Measurements from ENCODE around the gene SPAG5. TPM values are rescaled to one million over a fixed set of nuclear protein-coding genes. Genes with fewer than 3 reads are reported as not detected.

Gene SPAG5
- total and polyA plus RNA-seq, 10 of the 15 experiments (the other 5 are each of a cell fraction or from before 2014, with no cell fraction given): 73.5 to 171 (median 106) TPM

GRCh38 chr17:28532050-28532960 is 66.5 kb downstream of the SPAG5 start:
- CTCF ChIA-PET: interaction anchor here (0.6 to 1.7 kb wide), 3 partner anchors 9 to 73 kb away, joined by 3 to 10 read pairs (median 4); no protein-coding TSS in a partner anchor

DNA sequence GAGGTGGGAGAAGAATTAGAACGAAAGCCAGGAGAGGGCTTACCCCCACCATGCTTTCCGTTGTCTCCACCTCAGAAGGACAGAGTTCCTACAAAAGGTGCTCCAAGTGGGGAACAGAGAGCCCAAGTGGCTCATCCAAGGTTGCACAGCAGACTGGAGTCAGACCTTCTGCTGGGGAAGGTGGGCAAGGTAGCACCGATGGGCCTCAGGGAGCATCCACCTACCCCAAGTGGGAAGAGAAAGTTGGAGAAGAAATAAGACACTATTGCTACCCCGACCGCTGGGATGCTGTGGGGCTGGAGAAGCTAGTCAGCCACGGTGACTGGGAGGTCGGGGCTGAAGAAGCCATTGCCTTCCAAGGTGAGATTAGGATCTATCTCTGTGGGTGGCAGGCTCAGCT is 67.9 kb downstream of the SPAG5 start:
- Histone ChIP-seq H2AFZ (ENCODE audit: control insufficient read depth, low read depth, low read length) (no peak overlapping the region), H3K27ac (ENCODE audit: control insufficient read depth, insufficient read depth) (no peak overlapping the region), H3K4me2 (ENCODE audit: control insufficient read depth, insufficient read depth) (no peak overlapping the region), H4K20me1 (ENCODE audit: control insufficient read depth, insufficient read depth) (no peaks in the 10 kb centered on the region), H3K9me3 (replicated peaks; ENCODE audit: control insufficient read depth, insufficient read depth, low read length) (no peaks in the 10 kb centered on the region), H3K4me1 (ENCODE audit: control insufficient read depth, insufficient read depth, low read length) (no peaks in the 10 kb centered on the region), H3K9ac (ENCODE audit: control insufficient read depth, insufficient read depth, low read length) (no peak overlapping the region), H3K27me3 (replicated peaks in 1 of 2; ENCODE audit: control insufficient read depth in 2 of 2, insufficient read depth in 2 of 2, low read length in 1 of 2) (no peaks in the 10 kb centered on the region; a peak in 1 of 4 replicates), H3K79me2 (ENCODE audit: control insufficient read depth, insufficient read depth, low read length) (no peaks in the 10 kb centered on the region), H3K4me3 (no peak overlapping the region), H3K36me3 (ENCODE audit: control insufficient read depth in 2 of 2, insufficient read depth in 2 of 2, low read length in 1 of 2) (no peaks in the 10 kb centered on the region; a peak in 1 of 4 replicates)
- in situ Hi-C loops (cut with MboI): no loop called here
- ATAC-seq (no peak), DNase-seq (ENCODE audit: low read depth, low spot score) (no peak), FAIRE-seq (no peak)
- ChIA-PET SMC1A (ENCODE audit: uncharacterized antibody, unreplicated experiment) (interaction anchor here (1.1 kb wide), 1 partner anchor 28 kb away, joined by 6 read pairs; no protein-coding TSS in a partner anchor), POLR2A (interaction anchor here (1.0 kb wide), 1 partner anchor 27 kb away, joined by 3 read pairs; no protein-coding TSS in a partner anchor), CTCF (interaction anchor here (1.4 to 1.7 kb wide), 2 partner anchors 10 to 12 kb away, joined by 4 to 10 read pairs; no protein-coding TSS in a partner anchor), RAD21 (ENCODE audit: unreplicated experiment) (no interaction called here)
- intact Hi-C loops (cut with micrococcal nuclease; ENCODE audit: unreplicated experiment): no loop called here
- BruUV-seq (replicated peaks): no TSS peak
- no peak for TF ChIP-seq WRNIP1 (IDR thresholded peaks at IDR 0.05; ENCODE audit: borderline replicate concordance, low read depth, low read length)
- TF ChIP-seq, protein P1, sequence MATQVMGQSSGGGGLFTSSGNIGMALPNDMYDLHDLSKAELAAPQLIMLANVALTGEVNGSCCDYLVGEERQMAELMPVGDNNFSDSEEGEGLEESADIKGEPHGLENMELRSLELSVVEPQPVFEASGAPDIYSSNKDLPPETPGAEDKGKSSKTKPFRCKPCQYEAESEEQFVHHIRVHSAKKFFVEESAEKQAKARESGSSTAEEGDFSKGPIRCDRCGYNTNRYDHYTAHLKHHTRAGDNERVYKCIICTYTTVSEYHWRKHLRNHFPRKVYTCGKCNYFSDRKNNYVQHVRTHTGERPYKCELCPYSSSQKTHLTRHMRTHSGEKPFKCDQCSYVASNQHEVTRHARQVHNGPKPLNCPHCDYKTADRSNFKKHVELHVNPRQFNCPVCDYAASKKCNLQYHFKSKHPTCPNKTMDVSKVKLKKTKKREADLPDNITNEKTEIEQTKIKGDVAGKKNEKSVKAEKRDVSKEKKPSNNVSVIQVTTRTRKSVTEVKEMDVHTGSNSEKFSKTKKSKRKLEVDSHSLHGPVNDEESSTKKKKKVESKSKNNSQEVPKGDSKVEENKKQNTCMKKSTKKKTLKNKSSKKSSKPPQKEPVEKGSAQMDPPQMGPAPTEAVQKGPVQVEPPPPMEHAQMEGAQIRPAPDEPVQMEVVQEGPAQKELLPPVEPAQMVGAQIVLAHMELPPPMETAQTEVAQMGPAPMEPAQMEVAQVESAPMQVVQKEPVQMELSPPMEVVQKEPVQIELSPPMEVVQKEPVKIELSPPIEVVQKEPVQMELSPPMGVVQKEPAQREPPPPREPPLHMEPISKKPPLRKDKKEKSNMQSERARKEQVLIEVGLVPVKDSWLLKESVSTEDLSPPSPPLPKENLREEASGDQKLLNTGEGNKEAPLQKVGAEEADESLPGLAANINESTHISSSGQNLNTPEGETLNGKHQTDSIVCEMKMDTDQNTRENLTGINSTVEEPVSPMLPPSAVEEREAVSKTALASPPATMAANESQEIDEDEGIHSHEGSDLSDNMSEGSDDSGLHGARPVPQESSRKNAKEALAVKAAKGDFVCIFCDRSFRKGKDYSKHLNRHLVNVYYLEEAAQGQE (IDR thresholded peaks at IDR 0.05; ENCODE audit: low read depth, low read length): no peak
- 38% methylated on average over 7 of the region's 7 CpGs for WGBS (ENCODE audit: insufficient coverage, insufficient replicate concordance, low lambda C conversion rate, missing lambda C conversion rate)

More at GRCh38 chr17:28532050-28532960, 66.5 kb downstream of the SPAG5 start:
- Histone ChIP-seq H3K79me2 (ENCODE audit: control insufficient read depth, insufficient read depth, low read length) (no peaks in the 10 kb centered on the region), H3K4me3 (no peak overlapping the region), H3K9ac (ENCODE audit: control insufficient read depth, insufficient read depth, low read length) (no peak overlapping the region), H3K27me3 (replicated peaks in 1 of 2; ENCODE audit: control insufficient read depth in 2 of 2, insufficient read depth in 2 of 2, low read length in 1 of 2) (no peaks in the 10 kb centered on the region; a peak in 1 of 4 replicates), H3K4me1 (ENCODE audit: control insufficient read depth, insufficient read depth, low read length) (no peaks in the 10 kb centered on the region), H3K9me3 (replicated peaks; ENCODE audit: control insufficient read depth, insufficient read depth, low read length) (no peaks in the 10 kb centered on the region), H2AFZ (ENCODE audit: control insufficient read depth, low read depth, low read length) (no peak overlapping the region), H3K4me2 (ENCODE audit: control insufficient read depth, insufficient read depth) (no peak overlapping the region), H3K36me3 (ENCODE audit: control insufficient read depth in 2 of 2, insufficient read depth in 2 of 2, low read length in 1 of 2) (no peaks in the 10 kb centered on the region; a peak in 1 of 4 replicates), H4K20me1 (ENCODE audit: control insufficient read depth, insufficient read depth) (no peaks in the 10 kb centered on the region), H3K27ac (ENCODE audit: control insufficient read depth, insufficient read depth) (no peak overlapping the region)
- DNase-seq (ENCODE audit: low read depth, low spot score) (no peak), FAIRE-seq (no peak), ATAC-seq (no peak)
- no peak for TF ChIP-seq POLR2A (IDR thresholded peaks at IDR 0.05; ENCODE audit: low read depth, low read length)
- TF ChIP-seq, protein P2, sequence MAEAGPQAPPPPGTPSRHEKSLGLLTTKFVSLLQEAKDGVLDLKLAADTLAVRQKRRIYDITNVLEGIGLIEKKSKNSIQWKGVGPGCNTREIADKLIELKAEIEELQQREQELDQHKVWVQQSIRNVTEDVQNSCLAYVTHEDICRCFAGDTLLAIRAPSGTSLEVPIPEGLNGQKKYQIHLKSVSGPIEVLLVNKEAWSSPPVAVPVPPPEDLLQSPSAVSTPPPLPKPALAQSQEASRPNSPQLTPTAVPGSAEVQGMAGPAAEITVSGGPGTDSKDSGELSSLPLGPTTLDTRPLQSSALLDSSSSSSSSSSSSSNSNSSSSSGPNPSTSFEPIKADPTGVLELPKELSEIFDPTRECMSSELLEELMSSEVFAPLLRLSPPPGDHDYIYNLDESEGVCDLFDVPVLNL (IDR thresholded peaks at IDR 0.05; ENCODE audit: low read depth, low read length): no peak
- no peak for TF ChIP-seq BACH1 (IDR thresholded peaks at IDR 0.05; ENCODE audit: borderline replicate concordance)
- intact Hi-C loops (cut with micrococcal nuclease; ENCODE audit: unreplicated experiment): no loop called here
- in situ Hi-C loops (cut with MboI): no loop called here
- 12% methylated on average over 6 of the region's 7 CpGs for WGBS (ENCODE audit: insufficient coverage, insufficient replicate concordance, low lambda C conversion rate, missing lambda C conversion rate)
- ChIA-PET SMC1A (ENCODE audit: uncharacterized antibody, unreplicated experiment) (interaction anchor here (1.1 kb wide), 1 partner anchor 29 kb away, joined by 6 read pairs; no protein-coding TSS in a partner anchor), POLR2A (interaction anchor here (0.5 to 1.1 kb wide), 2 partner anchors 12 to 31 kb away, joined by 3 read pairs; no protein-coding TSS in a partner anchor), RAD21 (ENCODE audit: unreplicated experiment) (no interaction called here)
- no TSS peak for BruUV-seq (replicated peaks)

Measured in GM12878 (cell line).